ENCODE measurements around the gene STARD9.
A peak's percentile ranks its signal among the peaks of the same experiment; 100 is the strongest.
"Not testable (repeated sequence)": the region's sequence is repeated elsewhere in the genome, so short reads cannot be mapped to it uniquely, and the experiment has no call there.

STARD9 gene

GRCh38 chr15:42729409-42729808, 154.0 kb downstream of the STARD9 start:
- DNase-seq (ENCODE audit: low spot score): no peak

- DNase-seq (ENCODE audit: low spot score): no peak
Observed at GRCh38 chr15:42730135-42730534, 154.7 kb downstream of the STARD9 start.

GRCh38 chr15:42730536-42730935, 155.1 kb downstream of the STARD9 start:
- no peak for DNase-seq (ENCODE audit: low spot score)

- no peak for DNase-seq (ENCODE audit: low spot score)
Observed at GRCh38 chr15:42731461-42731860, 156.1 kb downstream of the STARD9 start.

- DNase-seq (ENCODE audit: low spot score): no peak
Observed at GRCh38 chr15:42732095-42732827, 156.9 kb downstream of the STARD9 start.

- no peak for DNase-seq (ENCODE audit: low spot score)
Observed at GRCh38 chr15:42733027-42733426, 157.6 kb downstream of the STARD9 start.

- DNase-seq (ENCODE audit: low spot score): no peak
Observed at GRCh38 chr15:42734076-42734672, 158.8 kb downstream of the STARD9 start.

- DNase-seq (ENCODE audit: low spot score): no peak
Observed at GRCh38 chr15:42735382-42736165, 160.2 kb downstream of the STARD9 start.

GRCh38 chr15:42736178-42736792, 160.9 kb downstream of the STARD9 start:
- no peak for DNase-seq (ENCODE audit: low spot score)

- DNase-seq (ENCODE audit: low spot score): peak; percentile 87
Observed at GRCh38 chr15:42736793-42737528, 161.6 kb downstream of the STARD9 start, which contains the start of gene CDAN1. Gene CDAN1, minus strand, starts transcription at chr15:42737128. Its CDS starts 26 bp downstream, at chr15:42737102.

- DNase-seq (ENCODE audit: low spot score): no peak
Observed at GRCh38 chr15:42737529-42738328, 162.3 kb downstream of the STARD9 start.

GRCh38 chr15:42741710-42742109, 166.3 kb downstream of the STARD9 start:
- no peak for DNase-seq (ENCODE audit: low spot score)

GRCh38 chr15:42742149-42742548, 166.7 kb downstream of the STARD9 start:
- no peak for DNase-seq (ENCODE audit: low spot score)

- no peak for DNase-seq (ENCODE audit: low spot score)
Observed at GRCh38 chr15:42744195-42744594, 168.8 kb downstream of the STARD9 start.

- no peak for DNase-seq (ENCODE audit: low spot score)
Observed at GRCh38 chr15:42749266-42749665, 173.9 kb downstream of the STARD9 start.

- no peak for DNase-seq (ENCODE audit: low spot score)
Observed at GRCh38 chr15:42750306-42750705, 174.9 kb downstream of the STARD9 start.

- DNase-seq (ENCODE audit: low spot score): no peak
Observed at GRCh38 chr15:42759093-42759492, 183.7 kb downstream of the STARD9 start.

GRCh38 chr15:42760759-42761158, 185.4 kb downstream of the STARD9 start:
- no peak for DNase-seq (ENCODE audit: low spot score)

GRCh38 chr15:42761813-42762212, 186.4 kb downstream of the STARD9 start:
- DNase-seq (ENCODE audit: low spot score): not testable (repeated sequence)

- not testable (repeated sequence) for DNase-seq (ENCODE audit: low spot score)
Observed at GRCh38 chr15:42764154-42764731, 188.8 kb downstream of the STARD9 start.
